HepG2 (cell line): ENCODE results near the gene VIM. TPM values are rescaled to one million over a fixed set of nuclear protein-coding genes. Genes with fewer than 3 reads are reported as not detected.

ENCODE experiments used
- CBX2 ChIP-seq, 2 experiments: fragments of 200-600 bp in 1 of 2; sonication (generic); formaldehyde crosslinking in 1 of 2; IDR thresholded peaks; 2 replicates each; pipeline versions ENCODE4 v1.7.0 to v1.8.1; 2018 to 2022; ENCODE audit warnings: low read depth in 2 of 2, low read length in 1 of 2, mild to moderate bottlenecking in 1 of 2, missing genetic modification reagents in 1 of 2
- CREM ChIP-seq, 2 experiments: sonication (generic) in 1 of 2; formaldehyde crosslinking in 1 of 2; IDR thresholded peaks; 2 replicates each; pipeline versions ENCODE4 v1.4.0 to v1.6.1; 2016 to 2020; ENCODE audit warnings: antibody characterized with exemption in 1 of 2, mild to moderate bottlenecking in 1 of 2, missing genetic modification reagents in 1 of 2
- ETS1 ChIP-seq: sonication (generic); formaldehyde crosslinking; IDR thresholded peaks from 2 replicates; pipeline ENCODE4 v1.4.0; 2020; ENCODE audit warnings: missing genetic modification reagents
- GATAD1 ChIP-seq: IDR thresholded peaks from 2 replicates; pipeline ENCODE4 v1.6.1; 2016; ENCODE audit warnings: missing genetic modification reagents, missing compliant biosample characterization
- HDAC6 ChIP-seq: fragments of 200-600 bp; sonication (generic); IDR thresholded peaks from 2 replicates; pipeline ENCODE4 v1.7.0; 2017; ENCODE audit warnings: mild to moderate bottlenecking, antibody characterized with exemption, low read length, low read depth
- HIVEP1 ChIP-seq: sonication (generic); formaldehyde crosslinking; IDR thresholded peaks from 2 replicates; pipeline ENCODE4 v1.4.0; 2020; ENCODE audit warnings: mild to moderate bottlenecking, missing genetic modification reagents
- HOXA3 ChIP-seq: sonication (generic); formaldehyde crosslinking; IDR thresholded peaks from 2 replicates; pipeline ENCODE4 v1.5.0; 2020; ENCODE audit warnings: missing genetic modification reagents
- KDM5B ChIP-seq: sonication (generic); formaldehyde crosslinking; IDR thresholded peaks from 2 replicates; pipeline ENCODE4 v1.4.0; 2020; ENCODE audit warnings: missing genetic modification reagents, mild to moderate bottlenecking, borderline replicate concordance
- MEIS1 ChIP-seq: sonication (generic); formaldehyde crosslinking; IDR thresholded peaks from 2 replicates; pipeline ENCODE4 v1.9.0; 2021; ENCODE audit warnings: mild to moderate bottlenecking, missing genetic modification reagents, moderate library complexity, borderline replicate concordance
- MLXIP ChIP-seq: sonication (generic); formaldehyde crosslinking; IDR thresholded peaks from 2 replicates; pipeline ENCODE4 v1.9.0; 2021; ENCODE audit warnings: missing genetic modification reagents, borderline replicate concordance
- PTBP1 ChIP-seq: fragments of 200-400 bp; formaldehyde crosslinking; IDR thresholded peaks from 2 replicates; pipeline ENCODE4 v1.6.1; 2018; ENCODE audit warnings: low read length, low read depth; ENCODE audit not compliant: poor library complexity, severe bottlenecking
- REPIN1 ChIP-seq: sonication (generic); formaldehyde crosslinking; IDR thresholded peaks from 2 replicates; pipeline ENCODE4 v1.8.0; 2022; ENCODE audit warnings: missing genetic modification reagents, low read depth, mild to moderate bottlenecking, borderline replicate concordance
- SNAPC2 ChIP-seq: sonication (generic); formaldehyde crosslinking; IDR thresholded peaks from 2 replicates; pipeline ENCODE4 v1.8.1; 2022; ENCODE audit warnings: mild to moderate bottlenecking, missing genetic modification reagents
- ZBTB8A ChIP-seq: sonication (generic); formaldehyde crosslinking; IDR thresholded peaks from 2 replicates; pipeline ENCODE4 v1.4.0; 2020; ENCODE audit warnings: mild to moderate bottlenecking, low read depth, missing genetic modification reagents, borderline replicate concordance
- ZNF12 ChIP-seq: sonication (generic); formaldehyde crosslinking; IDR thresholded peaks from 2 replicates; pipeline ENCODE4 v1.5.0; 2020; ENCODE audit warnings: missing genetic modification reagents
- ZNF740 ChIP-seq: sonication (generic); formaldehyde crosslinking; IDR thresholded peaks from 2 replicates; pipeline ENCODE4 v1.4.0; 2020; ENCODE audit warnings: missing genetic modification reagents
- polyA plus RNA-seq, 8 experiments: library from polyadenylated mRNA; depleted of rRNA in 3 of 8; stranded (reverse) in 7 of 8; unstranded in 1 of 8; fragments of >200 nt; fragmentation: Illumina TruSeq in 4 of 8; extraction: Trizol in 4 of 8; gene quantifications; 2 replicates each; pipeline versions ENCODE4 v1.2.1 to v1.2.3, GENCODE V29; 2011 to 2016; ENCODE audit warnings: low read depth in 4 of 8, missing spikeins in 1 of 8, mixed read lengths in 1 of 8; ENCODE audit not compliant: insufficient read depth in 1 of 8
- total RNA-seq, 5 experiments: library from RNA; depleted of rRNA; stranded (reverse); fragments of >200 nt; fragmentation: Illumina TruSeq; extraction: Trizol; gene quantifications; 2 replicates each; pipeline ENCODE4 v1.2.3, GENCODE V29; 2016; ENCODE audit warnings: low read depth in 1 of 5
- TF ChIP-seq, protein P1 (sequence below): sonication (generic); formaldehyde crosslinking; IDR thresholded peaks from 2 replicates; pipeline ENCODE4 v1.4.0; 2020; ENCODE audit warnings: missing genetic modification reagents, borderline replicate concordance

The VIM gene
- total and polyA plus RNA-seq, 2 of the 13 experiments (the other 11 are each of a cell fraction or from before 2014, with no cell fraction given) = not detected

DNA sequence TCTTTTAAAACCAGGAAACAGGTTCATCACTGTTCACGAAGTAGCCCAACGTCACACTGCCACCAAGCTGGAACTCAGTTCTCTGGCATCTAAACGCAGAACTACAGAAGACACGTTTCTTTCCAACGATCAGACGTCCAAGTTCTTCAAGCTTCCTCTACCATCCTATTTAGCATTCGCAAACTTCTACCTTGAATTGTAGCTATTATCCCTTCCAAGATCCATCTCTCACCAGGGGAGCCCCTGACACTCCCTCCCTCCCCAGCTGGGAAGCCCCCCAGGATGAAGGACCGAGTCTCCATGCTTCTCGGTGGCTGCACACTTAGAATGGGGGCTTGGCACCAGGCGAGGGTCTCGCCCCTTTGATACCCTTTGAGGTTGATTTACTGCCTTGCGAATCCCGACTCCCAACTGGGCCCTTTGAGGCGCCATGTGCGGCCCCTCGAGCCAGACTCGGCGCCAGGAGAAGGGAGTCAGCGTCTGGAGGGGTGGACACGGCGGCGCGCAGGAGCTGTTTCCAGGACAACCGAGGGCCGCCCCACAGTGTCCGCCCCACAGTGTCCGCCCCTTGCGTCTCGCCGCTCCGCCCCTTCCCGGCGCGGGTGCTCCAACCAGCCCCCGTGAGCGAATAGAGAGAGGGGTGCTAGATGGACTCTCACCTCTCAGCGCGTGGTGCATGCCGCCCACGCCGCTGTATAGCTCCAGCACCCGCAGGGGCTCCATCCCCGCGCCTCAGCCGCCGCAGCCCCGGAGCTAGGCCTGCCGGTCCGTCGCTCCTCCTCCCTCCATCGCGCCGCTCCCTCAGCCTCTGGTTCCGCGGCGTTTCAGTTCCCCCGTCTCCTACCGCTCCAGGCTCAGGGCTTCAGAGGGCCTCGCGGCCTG lies 26.9 kb upstream of the VIM start, which contains the start of gene TRDMT1 (continued):
- TF ChIP-seq ZBTB8A (CRISPR knock-in tag) = no peak
- TF ChIP-seq, protein P1, sequence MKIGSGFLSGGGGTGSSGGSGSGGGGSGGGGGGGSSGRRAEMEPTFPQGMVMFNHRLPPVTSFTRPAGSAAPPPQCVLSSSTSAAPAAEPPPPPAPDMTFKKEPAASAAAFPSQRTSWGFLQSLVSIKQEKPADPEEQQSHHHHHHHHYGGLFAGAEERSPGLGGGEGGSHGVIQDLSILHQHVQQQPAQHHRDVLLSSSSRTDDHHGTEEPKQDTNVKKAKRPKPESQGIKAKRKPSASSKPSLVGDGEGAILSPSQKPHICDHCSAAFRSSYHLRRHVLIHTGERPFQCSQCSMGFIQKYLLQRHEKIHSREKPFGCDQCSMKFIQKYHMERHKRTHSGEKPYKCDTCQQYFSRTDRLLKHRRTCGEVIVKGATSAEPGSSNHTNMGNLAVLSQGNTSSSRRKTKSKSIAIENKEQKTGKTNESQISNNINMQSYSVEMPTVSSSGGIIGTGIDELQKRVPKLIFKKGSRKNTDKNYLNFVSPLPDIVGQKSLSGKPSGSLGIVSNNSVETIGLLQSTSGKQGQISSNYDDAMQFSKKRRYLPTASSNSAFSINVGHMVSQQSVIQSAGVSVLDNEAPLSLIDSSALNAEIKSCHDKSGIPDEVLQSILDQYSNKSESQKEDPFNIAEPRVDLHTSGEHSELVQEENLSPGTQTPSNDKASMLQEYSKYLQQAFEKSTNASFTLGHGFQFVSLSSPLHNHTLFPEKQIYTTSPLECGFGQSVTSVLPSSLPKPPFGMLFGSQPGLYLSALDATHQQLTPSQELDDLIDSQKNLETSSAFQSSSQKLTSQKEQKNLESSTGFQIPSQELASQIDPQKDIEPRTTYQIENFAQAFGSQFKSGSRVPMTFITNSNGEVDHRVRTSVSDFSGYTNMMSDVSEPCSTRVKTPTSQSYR (CRISPR knock-in tag) = peak; percentile 15; the same call in 1 of the 2 replicates
- TF ChIP-seq HOXA3 (CRISPR knock-in tag) = peak; percentile 83
- peak; percentile 80; the same call in 1 of the 2 replicates for TF ChIP-seq CBX2 (IDR thresholded peaks at IDR 0.05; ENCODE audit: low read depth, low read length)
- no peak; the same call in 1 of the 2 replicates for TF ChIP-seq CBX2 (CRISPR knock-in tag; IDR thresholded peaks at IDR 0.05; ENCODE audit: low read depth)
- no peak for TF ChIP-seq HDAC6
- no peak for TF ChIP-seq MEIS1
- TF ChIP-seq SNAPC2 = no peak
- TF ChIP-seq ZNF12 (CRISPR knock-in tag) = peak; percentile 82
- peak; percentile 97 for TF ChIP-seq REPIN1
- no peak for TF ChIP-seq ETS1
- no peak for TF ChIP-seq MLXIP (CRISPR knock-in tag)
- TF ChIP-seq HIVEP1 (CRISPR knock-in tag) = peak; percentile 77
- TF ChIP-seq CREM (IDR thresholded peaks at IDR 0.05) = no peak
- TF ChIP-seq CREM (CRISPR knock-in tag; IDR thresholded peaks at IDR 0.05) = no peak
- TF ChIP-seq ZNF740 (CRISPR knock-in tag) = no peak
- peak; percentile 96 for TF ChIP-seq GATAD1 (CRISPR knock-in tag)
- peak; percentile 56 for TF ChIP-seq PTBP1
- TF ChIP-seq KDM5B (CRISPR knock-in tag) = peak; percentile 94
